Fibroblast of villous mesenchyme (primary cell): ENCODE results near the gene RTF1. TPM values are rescaled to one million over a fixed set of nuclear protein-coding genes. Genes with fewer than 3 reads are reported as not detected.

Experiments used
- DNase-seq: peaks from one replicate; pipeline ENCODE4 v3.0.0-alpha.2; 2010; ENCODE audit warnings: low read depth
- H3K4me3 ChIP-seq: 2 replicates; pipeline ENCODE4 v1.5.1; 2011; ENCODE audit warnings: low read depth, mild to moderate bottlenecking, low read length
- total RNA-seq: library from RNA; depleted of rRNA; stranded (reverse); fragments of >200 nt; gene quantifications from 2 replicates; pipeline ENCODE4 v1.2.3, GENCODE V29; 2012
- TF ChIP-seq, protein P1 (sequence below): IDR thresholded peaks from 2 replicates; pipeline ENCODE4 v1.5.1; 2012; ENCODE audit warnings: low read depth, mild to moderate bottlenecking, low read length; ENCODE audit not compliant: insufficient read depth

RTF1 gene
- total RNA-seq, 1 donor, result 37.1 TPM

DNA sequence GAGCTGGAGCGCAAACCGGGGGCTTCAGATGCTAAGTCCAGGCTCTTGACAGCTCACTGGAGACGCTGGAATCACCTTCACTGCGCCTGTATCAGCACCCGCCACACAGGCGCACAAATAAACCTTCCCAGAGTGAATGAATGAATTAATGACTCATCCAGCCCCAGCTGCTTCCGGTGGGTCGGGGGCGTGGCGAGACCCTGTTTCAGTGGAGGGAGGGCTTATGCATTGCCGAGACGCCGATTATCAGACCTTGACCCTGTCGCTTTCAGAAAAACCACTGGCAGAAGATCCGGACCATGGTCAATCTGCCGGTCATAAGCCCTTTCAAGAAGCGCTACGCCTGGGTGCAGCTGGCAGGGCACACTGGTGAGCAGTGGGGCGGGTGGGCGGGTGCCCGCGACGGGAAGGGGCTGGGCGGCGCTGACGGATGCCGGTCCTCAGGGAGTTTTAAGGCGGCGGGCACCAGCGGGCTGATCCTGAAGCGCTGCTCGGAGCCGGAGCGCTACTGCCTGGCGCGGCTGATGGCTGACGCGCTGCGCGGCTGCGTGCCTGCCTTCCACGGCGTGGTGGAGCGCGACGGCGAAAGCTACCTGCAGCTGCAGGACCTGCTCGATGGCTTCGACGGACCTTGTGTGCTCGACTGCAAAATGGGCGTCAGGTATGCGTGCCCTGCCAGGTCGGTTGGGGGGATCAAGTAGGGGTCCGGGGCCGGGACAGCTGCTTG lies 84.5 kb downstream of the RTF1 start:
- DNase-seq, result peak; percentile 21
- TF ChIP-seq, protein P1, sequence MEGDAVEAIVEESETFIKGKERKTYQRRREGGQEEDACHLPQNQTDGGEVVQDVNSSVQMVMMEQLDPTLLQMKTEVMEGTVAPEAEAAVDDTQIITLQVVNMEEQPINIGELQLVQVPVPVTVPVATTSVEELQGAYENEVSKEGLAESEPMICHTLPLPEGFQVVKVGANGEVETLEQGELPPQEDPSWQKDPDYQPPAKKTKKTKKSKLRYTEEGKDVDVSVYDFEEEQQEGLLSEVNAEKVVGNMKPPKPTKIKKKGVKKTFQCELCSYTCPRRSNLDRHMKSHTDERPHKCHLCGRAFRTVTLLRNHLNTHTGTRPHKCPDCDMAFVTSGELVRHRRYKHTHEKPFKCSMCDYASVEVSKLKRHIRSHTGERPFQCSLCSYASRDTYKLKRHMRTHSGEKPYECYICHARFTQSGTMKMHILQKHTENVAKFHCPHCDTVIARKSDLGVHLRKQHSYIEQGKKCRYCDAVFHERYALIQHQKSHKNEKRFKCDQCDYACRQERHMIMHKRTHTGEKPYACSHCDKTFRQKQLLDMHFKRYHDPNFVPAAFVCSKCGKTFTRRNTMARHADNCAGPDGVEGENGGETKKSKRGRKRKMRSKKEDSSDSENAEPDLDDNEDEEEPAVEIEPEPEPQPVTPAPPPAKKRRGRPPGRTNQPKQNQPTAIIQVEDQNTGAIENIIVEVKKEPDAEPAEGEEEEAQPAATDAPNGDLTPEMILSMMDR, result no peak
- H3K4me3 ChIP-seq, result peak overlapping the region; percentile 39

DNA sequence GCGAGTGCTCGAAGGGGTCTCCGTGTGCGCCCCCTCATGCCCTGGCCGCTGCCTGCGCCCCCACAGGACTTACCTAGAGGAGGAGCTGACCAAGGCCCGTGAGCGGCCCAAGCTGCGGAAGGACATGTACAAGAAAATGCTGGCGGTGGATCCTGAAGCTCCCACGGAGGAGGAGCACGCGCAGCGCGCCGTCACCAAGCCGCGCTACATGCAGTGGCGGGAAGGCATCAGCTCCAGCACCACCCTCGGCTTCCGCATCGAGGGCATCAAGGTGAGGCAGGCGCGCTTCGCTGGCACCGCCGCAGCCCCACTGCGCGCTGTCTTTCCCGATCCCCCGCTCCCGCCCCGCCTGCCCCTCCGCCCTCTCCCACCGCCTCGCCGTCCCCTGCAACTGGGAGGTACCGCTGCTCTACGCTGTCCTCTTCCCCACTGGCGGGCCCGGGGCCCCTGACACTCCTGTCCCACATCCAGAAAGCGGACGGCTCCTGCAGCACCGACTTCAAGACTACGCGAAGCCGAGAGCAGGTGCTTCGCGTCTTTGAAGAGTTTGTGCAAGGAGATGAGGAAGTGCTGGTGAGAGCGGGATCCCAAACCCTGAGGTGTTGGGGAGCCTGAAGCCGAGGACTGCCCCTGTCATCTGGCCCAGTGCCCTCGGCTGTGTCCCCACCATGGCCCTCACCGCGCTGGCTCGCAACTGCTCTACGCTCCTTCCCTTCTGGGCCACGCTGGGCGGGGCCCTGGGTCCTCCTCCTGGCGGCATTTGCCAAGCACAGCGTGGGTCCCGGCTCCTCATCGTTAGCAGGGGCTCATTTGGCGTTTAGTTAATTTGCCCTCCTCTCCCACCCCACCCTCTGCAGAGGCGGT lies 85.3 kb downstream of the RTF1 start:
- TF ChIP-seq, protein P1, result no peak
- no peak for DNase-seq
- peak overlapping the region; percentile 12 for H3K4me3 ChIP-seq

DNA sequence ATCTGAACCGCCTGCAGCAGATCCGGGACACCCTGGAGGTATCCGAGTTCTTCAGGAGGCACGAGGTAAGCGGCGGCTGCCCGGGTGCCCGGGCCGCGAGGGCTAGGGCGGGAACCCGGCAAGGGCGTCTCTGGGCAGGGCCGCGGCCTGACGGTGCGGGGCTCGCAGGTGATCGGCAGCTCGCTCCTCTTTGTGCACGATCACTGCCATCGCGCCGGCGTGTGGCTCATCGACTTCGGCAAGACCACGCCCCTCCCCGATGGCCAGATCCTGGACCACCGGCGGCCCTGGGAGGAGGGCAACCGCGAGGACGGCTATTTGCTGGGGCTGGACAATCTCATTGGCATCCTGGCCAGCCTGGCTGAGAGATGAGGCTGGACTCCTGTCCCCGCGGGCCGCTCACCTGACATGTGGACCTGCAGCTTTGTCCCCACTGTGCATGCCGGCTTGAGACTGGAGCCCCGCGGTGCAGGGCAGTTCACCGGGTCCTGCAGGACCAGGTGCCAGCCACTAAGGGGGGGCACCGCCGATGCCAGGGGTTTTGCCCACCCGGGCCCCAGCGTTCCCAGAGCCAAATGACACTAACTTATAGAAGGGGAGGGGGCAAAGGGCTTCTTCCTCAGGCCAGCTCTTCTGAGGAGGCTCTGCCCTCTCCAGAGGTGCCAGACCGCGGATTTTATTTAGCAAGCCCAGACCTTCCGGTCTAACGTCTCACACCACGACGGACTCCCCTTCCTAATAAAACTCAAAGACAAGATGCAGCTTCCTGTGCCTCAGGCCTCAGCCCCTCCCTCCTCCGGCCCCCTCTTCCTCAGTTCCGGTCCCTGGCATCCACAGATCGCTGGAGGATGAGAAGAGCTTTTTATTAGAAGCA lies 86.1 kb downstream of the RTF1 start:
- no peak for DNase-seq
- no peak overlapping the region for H3K4me3 ChIP-seq
- TF ChIP-seq, protein P1, result no peak

DNA sequence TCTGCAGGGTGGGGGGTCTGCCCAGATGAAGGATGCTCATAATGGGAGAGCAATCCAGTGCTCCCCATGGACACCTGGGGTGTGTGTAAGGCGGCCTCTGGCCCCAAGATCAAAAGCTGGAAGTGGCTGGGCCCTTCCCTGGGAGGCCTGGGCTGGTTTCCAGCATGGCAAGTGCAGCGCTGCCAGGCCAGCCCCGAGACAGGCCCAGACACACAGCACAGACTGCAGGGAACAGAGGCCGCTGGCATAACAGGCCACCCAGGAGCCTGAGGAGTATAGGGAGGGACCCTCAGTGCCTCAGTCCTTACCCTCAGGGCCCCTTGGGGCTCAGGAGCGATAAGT lies 86.7 kb downstream of the RTF1 start:
- no peak overlapping the region for H3K4me3 ChIP-seq
- TF ChIP-seq, protein P1, result no peak
- no peak for DNase-seq

DNA sequence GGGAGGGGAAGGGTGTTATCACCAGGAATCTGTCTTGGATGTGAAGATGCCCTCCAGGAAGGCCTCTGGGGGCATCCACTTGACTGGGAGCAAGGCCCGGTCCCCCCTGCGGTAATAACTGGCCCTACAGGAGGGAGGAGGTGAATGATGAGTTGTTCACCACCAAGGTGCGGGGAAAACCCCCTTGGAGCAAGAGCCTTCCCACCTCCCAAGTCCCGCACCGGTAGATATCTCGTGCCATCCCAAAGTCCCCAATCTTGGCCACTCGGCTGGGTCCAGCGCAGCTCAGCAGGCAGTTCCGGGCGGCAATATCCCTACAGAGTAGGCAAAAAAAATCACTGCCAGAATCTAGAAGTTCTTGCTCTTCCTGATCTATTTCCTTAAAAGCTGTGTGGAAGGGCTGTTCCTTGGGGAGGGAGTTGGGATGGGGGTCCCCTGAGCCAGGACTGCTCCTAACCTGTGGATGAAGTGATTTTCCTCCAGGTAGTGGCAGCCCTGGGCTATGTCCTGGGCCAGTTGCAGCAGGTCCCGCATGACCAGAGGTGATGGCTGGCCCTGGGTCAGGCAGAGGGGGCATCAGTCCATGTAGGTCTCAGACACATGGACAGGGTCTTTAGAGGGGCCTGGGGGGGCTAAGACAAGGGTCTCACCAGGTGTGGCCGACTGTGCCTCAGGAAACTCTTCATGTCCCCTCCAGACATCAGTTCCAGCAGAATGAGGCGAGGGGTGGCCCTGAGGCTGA lies 88.0 kb downstream of the RTF1 start:
- DNase-seq, result no peak
- no peak overlapping the region for H3K4me3 ChIP-seq
- TF ChIP-seq, protein P1, result no peak

DNA sequence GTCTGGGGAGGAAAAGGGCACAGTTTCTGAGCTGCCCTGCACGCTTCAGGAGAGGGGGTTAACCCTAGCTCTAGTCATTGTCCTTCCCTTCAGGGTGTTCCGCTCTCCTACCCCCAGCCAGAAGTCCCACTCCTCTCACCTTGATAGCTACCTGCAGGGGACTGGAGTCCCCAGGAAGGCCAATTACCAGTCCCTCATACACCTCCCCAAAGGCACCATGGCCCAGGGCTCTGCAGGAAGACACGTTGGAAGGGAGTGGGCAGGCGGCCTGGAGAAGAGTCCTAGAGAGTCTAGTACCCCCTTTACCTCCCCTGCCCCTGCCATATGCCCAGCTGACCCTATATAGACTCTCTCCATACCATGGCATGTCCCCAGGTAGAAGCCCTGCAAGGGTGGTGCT lies 88.9 kb downstream of the RTF1 start:
- TF ChIP-seq, protein P1, result no peak
- H3K4me3 ChIP-seq, result no peak overlapping the region
- no peak for DNase-seq
